Sigmoid colon (tissue), 7 donors: ENCODE measurements around the gene MPI. TPM values are rescaled to one million over a fixed set of nuclear protein-coding genes. Genes with fewer than 3 reads are reported as not detected.

Experiments
- DNase-seq: peaks from one replicate; pipeline ENCODE4 v3.0.0-alpha.2; 2019
- H3K27ac ChIP-seq, 4 donors: fragments of 200-600 bp; sonication (generic); one replicate each; pipeline ENCODE4 v1.5.1; 2016 to 2019; ENCODE audit warnings: mild to moderate bottlenecking in 1 of 4
- H3K27me3 ChIP-seq, 3 donors: fragments of 200-600 bp; sonication (generic); one replicate each; pipeline ENCODE4 v1.5.1; 2019; ENCODE audit warnings: mild to moderate bottlenecking in 1 of 3
- H3K36me3 ChIP-seq, 4 donors: fragments of 200-600 bp; sonication (generic); one replicate each; pipeline ENCODE4 v1.5.1; 2016 to 2019
- H3K4me1 ChIP-seq, 4 donors: fragments of 200-600 bp; sonication (generic); one replicate each; pipeline ENCODE4 v1.5.1; 2017 to 2019
- H3K4me3 ChIP-seq, 4 donors: fragments of 200-600 bp; sonication (generic); one replicate each; pipeline ENCODE4 v1.5.1; 2017 to 2019; ENCODE audit warnings: mild to moderate bottlenecking in 2 of 4, moderate library complexity in 1 of 4
- H3K9me3 ChIP-seq, 4 donors: fragments of 200-600 bp in 3 of 4; sonication (generic) in 3 of 4; one replicate each; pipeline versions ENCODE4 v1.5.1 to v1.6.1; 2013 to 2019
- CTCF ChIP-seq, 4 experiments: fragments of 450-650 bp in 3 of 4; fragments of 200-600 bp in 1 of 4; IDR thresholded peaks; one replicate each; pipeline ENCODE4 v1.5.1; 2016 to 2019; ENCODE audit warnings: antibody characterized with exemption in 4 of 4, mild to moderate bottlenecking in 3 of 4, moderate library complexity in 2 of 4
- EP300 ChIP-seq, 4 donors: sonication (generic); formaldehyde crosslinking; IDR thresholded peaks; one replicate each; pipeline ENCODE4 v1.6.1; 2017; ENCODE audit warnings: antibody characterized with exemption in 4 of 4
- POLR2A ChIP-seq, 2 donors: fragments of 450-650 bp; IDR thresholded peaks; one replicate each; pipeline ENCODE4 v1.6.1; 2016; ENCODE audit warnings: antibody characterized with exemption in 2 of 2, mild to moderate bottlenecking in 2 of 2, moderate library complexity in 2 of 2
- POLR2AphosphoS5 ChIP-seq, 4 donors: sonication (generic); formaldehyde crosslinking; IDR thresholded peaks; one replicate each; pipeline ENCODE4 v1.6.1; 2017; ENCODE audit warnings: antibody characterized with exemption in 4 of 4
- WGBS, 2 donors: extraction: QIAGEN DNeasy Blood & Tissue Kit; methylation state at CpG; one replicate each; pipeline ENCODE4 v1.1.7; 2013; 5-methylcytosine and 5-hydroxymethylcytosine counted together
- intact Hi-C: fragments of 100-400 bp; cut with DNase I; formaldehyde crosslinking; loops from one replicate; pipeline ENCODE4 v1.15.1; 2023
- polyA plus RNA-seq, 3 donors: library from polyadenylated mRNA; stranded (reverse); fragments of 200-250 nt; gene quantifications; one replicate each; pipeline ENCODE4 v1.2.3, GENCODE V29; 2013
- total RNA-seq, 4 donors: library from RNA; depleted of rRNA; stranded (reverse); fragments of >200 nt; gene quantifications; one replicate each; pipeline ENCODE4 v1.1.0, GENCODE V29; 2016
- donor health status: healthy with polysubstance abuse.
- donor health status: Bipolar disorder and iron deficiency.
- donor health status: healthy.

MPI gene
- total and polyA plus RNA-seq, 7 donors: 34.9 to 87.4 (median 51.0) TPM

- Histone ChIP-seq H3K36me3 (peaks cover 0 to 4% (median 0%) of the 10 kb centered on the region in 4 donors), H3K4me3 (peak overlapping the region in 2 of 4 donors; percentile 4 to 9), H3K4me1 (peaks cover 0 to 65% (median 48%) of the 10 kb centered on the region in 4 donors), H3K9me3 (no peaks in the 10 kb centered on the region), H3K27ac (peak overlapping the region; percentile 37 to 88 (median 70)), H3K27me3 (no peaks in the 10 kb centered on the region)
- intact Hi-C loops: loop anchor here (5.0 kb wide), 1 partner anchor 37 kb away; the partner anchor contains the start of gene FAM219B
- TF ChIP-seq EP300 (IDR thresholded peaks at IDR 0.05) (no peak), POLR2AphosphoS5 (IDR thresholded peaks at IDR 0.05) (no peak), POLR2A (IDR thresholded peaks at IDR 0.05) (no peak), CTCF (IDR thresholded peaks at IDR 0.05) (no peak)
- WGBS, 2 donors: 9 to 21% methylated on average over 6 of the region's 6 CpGs
- DNase-seq: no peak
Observed at GRCh38 chr15:74870436-74871215, 19.2 kb upstream of the MPI start.

GRCh38 chr15:74872702-74873035 is 17.2 kb upstream of the MPI start:
- TF ChIP-seq CTCF (IDR thresholded peaks at IDR 0.05) (no peak), POLR2A (IDR thresholded peaks at IDR 0.05) (no peak), POLR2AphosphoS5 (IDR thresholded peaks at IDR 0.05) (no peak), EP300 (IDR thresholded peaks at IDR 0.05) (no peak)
- Histone ChIP-seq H3K27ac (peak overlapping the region; percentile 85 to 94 (median 88)), H3K4me3 (peak overlapping the region; percentile 57 to 74 (median 64)), H3K36me3 (peaks cover 0 to 4% (median 0%) of the 10 kb centered on the region in 4 donors), H3K27me3 (no peaks in the 10 kb centered on the region), H3K4me1 (peaks cover 0 to 52% (median 44%) of the 10 kb centered on the region in 4 donors), H3K9me3 (no peaks in the 10 kb centered on the region)
- 0% methylated on average over 11 of the region's 11 CpGs for WGBS, 2 donors
- intact Hi-C loops: loop anchor here (5.0 kb wide), 1 partner anchor 35 kb away; the partner anchor contains the start of gene FAM219B
- no peak for DNase-seq

GRCh38 chr15:74873036-74873755 is 16.6 kb upstream of the MPI start, which contains the start of gene SCAMP2:
Gene SCAMP2 (minus strand): TSS chr15:74873365. CDS start chr15:74873255, 110 bp downstream.
- Histone ChIP-seq H3K27ac (peak within 1 kb of the TSS; percentile 85 to 94 (median 88)), H3K9me3 (no peaks in the 10 kb centered on the region), H3K4me1 (peaks cover 0 to 52% (median 44%) of the 10 kb centered on the region in 4 donors), H3K27me3 (no peaks in the 10 kb centered on the region), H3K36me3 (peaks cover 0 to 4% (median 0%) of the 10 kb centered on the region in 4 donors), H3K4me3 (peak within 1 kb of the TSS; percentile 57 to 74 (median 64))
- intact Hi-C loops: loop anchor here (5.0 kb wide), 1 partner anchor 34 kb away; the partner anchor contains the start of gene FAM219B
- no peak for TF ChIP-seq CTCF (IDR thresholded peaks at IDR 0.05)
- peak; percentile 48 to 82 for TF ChIP-seq POLR2A (IDR thresholded peaks at IDR 0.05)
- no peak for TF ChIP-seq EP300 (IDR thresholded peaks at IDR 0.05)
- TF ChIP-seq POLR2AphosphoS5 (IDR thresholded peaks at IDR 0.05): peak; percentile 72 to 93 (median 88)
- WGBS, 2 donors: 0 to 1% methylated on average over 49 to 52 of the region's 52 CpGs
- peak; percentile 98 for DNase-seq

- intact Hi-C loops: loop anchor here (5.0 kb wide), 1 partner anchor 33 kb away; the partner anchor contains the start of gene FAM219B
- DNase-seq: no peak
- TF ChIP-seq CTCF (IDR thresholded peaks at IDR 0.05) (no peak), POLR2A (IDR thresholded peaks at IDR 0.05) (no peak)
- Histone ChIP-seq H3K36me3 (peaks cover 0 to 4% (median 0%) of the 10 kb centered on the region in 4 donors), H3K27ac (peak overlapping the region; percentile 85 to 94 (median 88)), H3K4me3 (peak overlapping the region; percentile 57 to 74 (median 64)), H3K27me3 (no peaks in the 10 kb centered on the region), H3K4me1 (peaks cover 0 to 46% (median 39%) of the 10 kb centered on the region in 4 donors), H3K9me3 (no peaks in the 10 kb centered on the region)
- 21 to 41% methylated on average over 16 of the region's 16 CpGs for WGBS, 2 donors
Observed at GRCh38 chr15:74873756-74874424, 16.0 kb upstream of the MPI start.
